Lower leg skin (tissue), 3 donors: ENCODE measurements around the gene TSHB.
"Not testable (repeated sequence)": the region's sequence is repeated elsewhere in the genome, so short reads cannot be mapped to it uniquely, and the experiment has no call there.

Experiments used
- POLR2A ChIP-seq, 2 donors: fragments of 450-650 bp; IDR thresholded peaks; one replicate each; pipeline ENCODE4 v1.6.1; 2016 to 2017; ENCODE audit warnings: antibody characterized with exemption in 2 of 2, mild to moderate bottlenecking in 1 of 2, moderate library complexity in 1 of 2
- TF ChIP-seq, protein P1 (sequence below), 3 donors: fragments of 450-650 bp; IDR thresholded peaks; one replicate each; pipeline ENCODE4 v1.5.1; 2016; ENCODE audit warnings: antibody characterized with exemption in 3 of 3, mild to moderate bottlenecking in 3 of 3, moderate library complexity in 2 of 3

GRCh38 chr1:115019549-115019948 lies 10.1 kb upstream of the TSHB start:
- TF ChIP-seq, protein P1, sequence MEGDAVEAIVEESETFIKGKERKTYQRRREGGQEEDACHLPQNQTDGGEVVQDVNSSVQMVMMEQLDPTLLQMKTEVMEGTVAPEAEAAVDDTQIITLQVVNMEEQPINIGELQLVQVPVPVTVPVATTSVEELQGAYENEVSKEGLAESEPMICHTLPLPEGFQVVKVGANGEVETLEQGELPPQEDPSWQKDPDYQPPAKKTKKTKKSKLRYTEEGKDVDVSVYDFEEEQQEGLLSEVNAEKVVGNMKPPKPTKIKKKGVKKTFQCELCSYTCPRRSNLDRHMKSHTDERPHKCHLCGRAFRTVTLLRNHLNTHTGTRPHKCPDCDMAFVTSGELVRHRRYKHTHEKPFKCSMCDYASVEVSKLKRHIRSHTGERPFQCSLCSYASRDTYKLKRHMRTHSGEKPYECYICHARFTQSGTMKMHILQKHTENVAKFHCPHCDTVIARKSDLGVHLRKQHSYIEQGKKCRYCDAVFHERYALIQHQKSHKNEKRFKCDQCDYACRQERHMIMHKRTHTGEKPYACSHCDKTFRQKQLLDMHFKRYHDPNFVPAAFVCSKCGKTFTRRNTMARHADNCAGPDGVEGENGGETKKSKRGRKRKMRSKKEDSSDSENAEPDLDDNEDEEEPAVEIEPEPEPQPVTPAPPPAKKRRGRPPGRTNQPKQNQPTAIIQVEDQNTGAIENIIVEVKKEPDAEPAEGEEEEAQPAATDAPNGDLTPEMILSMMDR (IDR thresholded peaks at IDR 0.05), result not testable (repeated sequence)
- TF ChIP-seq POLR2A (IDR thresholded peaks at IDR 0.05), result not testable (repeated sequence)
